Gastroesophageal sphincter (tissue), 3 donors: ENCODE data around the gene LGALS7.

ENCODE experiments used
- CTCF ChIP-seq, 4 experiments: fragments of 200-600 bp in 2 of 4; fragments of 450-650 bp in 2 of 4; sonication (generic) in 1 of 4; IDR thresholded peaks; one replicate each; pipeline ENCODE4 v1.5.1; 2017 to 2019; ENCODE audit warnings: antibody characterized with exemption in 4 of 4, mild to moderate bottlenecking in 2 of 4, moderate library complexity in 2 of 4
- POLR2AphosphoS5 ChIP-seq: sonication (generic); formaldehyde crosslinking; IDR thresholded peaks from one replicate; pipeline ENCODE4 v1.6.1; 2017; ENCODE audit warnings: antibody characterized with exemption

DNA sequence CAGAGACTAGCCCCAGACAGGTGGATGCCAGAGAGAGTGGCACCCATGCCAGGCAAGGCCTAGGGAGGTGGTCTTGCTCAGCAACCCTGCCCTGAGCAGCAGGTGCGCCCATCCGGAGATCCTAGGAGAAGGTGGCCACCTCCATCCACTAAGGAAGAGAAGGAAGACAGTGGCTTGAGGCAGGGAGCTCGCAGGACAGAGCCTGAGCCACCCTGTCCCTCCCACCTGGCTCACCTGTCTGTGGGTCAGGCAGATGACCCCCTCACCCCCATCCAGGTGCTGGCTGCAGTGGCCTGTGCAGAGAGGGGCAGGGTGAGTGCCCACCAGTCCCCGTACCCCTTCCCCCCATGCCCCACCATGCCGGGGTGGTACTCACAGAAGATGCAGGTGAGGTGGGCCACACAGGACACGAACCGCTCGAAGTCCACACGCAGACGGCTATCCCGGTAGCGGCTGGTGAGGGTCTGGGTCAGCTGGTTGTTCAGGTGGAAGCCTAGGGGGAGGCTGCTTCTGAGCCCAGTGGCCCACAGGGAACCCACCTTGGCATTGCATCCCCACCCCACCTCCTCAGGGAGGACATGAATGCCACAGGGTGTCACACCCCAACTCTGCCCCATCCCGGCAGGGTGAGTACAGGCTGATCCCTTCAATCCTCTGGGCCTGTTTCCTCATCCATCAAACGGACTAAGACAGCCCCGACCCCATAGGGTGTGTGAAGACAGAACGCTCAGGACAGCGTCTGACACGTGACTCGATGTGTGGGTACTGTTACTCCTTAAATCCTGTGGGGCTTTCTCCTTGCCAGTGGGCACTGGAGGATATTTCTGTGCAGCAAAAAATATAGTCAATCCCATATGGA, 42.4 kb downstream of the LGALS7 start:
- TF ChIP-seq POLR2AphosphoS5 (no peak), CTCF (IDR thresholded peaks at IDR 0.05) (no peak)
